ENCODE measurements around the gene RBM23.
A peak's percentile ranks its signal among the peaks of the same experiment; 100 is the strongest.
"Not testable (repeated sequence)": the region's sequence is repeated elsewhere in the genome, so short reads cannot be mapped to it uniquely, and the experiment has no call there.

The RBM23 gene

DNA sequence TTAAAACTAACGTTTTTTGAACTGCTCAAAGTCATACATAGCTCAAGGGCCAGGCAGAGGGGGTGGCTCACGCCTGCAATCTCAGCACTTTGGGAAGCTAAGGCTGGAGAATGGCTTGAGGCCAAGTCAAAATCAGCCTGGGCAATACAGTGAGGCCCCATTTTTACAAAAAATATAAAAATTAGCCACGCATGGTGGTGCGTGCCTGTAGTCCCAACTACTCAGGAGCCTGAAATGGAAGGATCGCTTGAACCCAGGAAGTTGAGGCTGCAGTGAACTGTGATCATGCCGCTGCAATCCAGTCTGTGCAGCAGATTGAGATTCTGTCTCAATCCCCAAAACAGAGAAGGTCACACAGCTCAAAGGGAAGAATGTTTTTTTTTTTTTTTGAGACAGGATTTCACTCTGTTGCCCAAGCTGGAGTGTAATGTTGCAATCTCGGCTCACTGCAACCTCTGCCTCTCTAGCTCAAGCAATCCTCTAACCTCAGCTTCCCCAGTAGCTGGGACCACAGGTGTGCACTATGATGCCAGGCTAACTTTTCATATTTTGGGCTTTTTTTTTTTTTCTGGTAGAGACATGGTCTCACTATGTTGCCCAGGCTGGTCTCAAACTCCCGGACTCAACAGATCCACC, 2.9 kb downstream of the RBM23 start:
- DNase-seq: peak in 1 of 2 donors; percentile 31

DNA sequence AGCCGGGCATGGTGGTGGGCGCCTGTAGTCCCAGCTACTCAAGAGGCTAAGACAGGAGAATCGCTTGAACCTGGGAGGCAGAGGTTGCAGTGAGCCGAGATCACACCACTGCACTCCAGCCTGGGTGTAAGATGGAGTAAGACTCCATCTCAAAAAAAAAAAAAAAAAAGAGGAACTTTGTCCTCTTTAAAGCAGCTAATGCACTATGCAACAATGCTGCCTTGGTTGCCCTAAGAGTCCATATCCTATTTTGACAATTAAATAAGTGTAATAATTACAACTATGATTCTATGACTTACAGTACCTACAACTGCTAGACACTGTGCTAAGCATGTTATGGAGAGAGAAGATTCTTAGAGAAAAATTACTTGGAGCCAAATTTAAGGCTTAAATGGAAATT, 4.1 kb downstream of the RBM23 start:
- not testable (repeated sequence) for DNase-seq

DNA sequence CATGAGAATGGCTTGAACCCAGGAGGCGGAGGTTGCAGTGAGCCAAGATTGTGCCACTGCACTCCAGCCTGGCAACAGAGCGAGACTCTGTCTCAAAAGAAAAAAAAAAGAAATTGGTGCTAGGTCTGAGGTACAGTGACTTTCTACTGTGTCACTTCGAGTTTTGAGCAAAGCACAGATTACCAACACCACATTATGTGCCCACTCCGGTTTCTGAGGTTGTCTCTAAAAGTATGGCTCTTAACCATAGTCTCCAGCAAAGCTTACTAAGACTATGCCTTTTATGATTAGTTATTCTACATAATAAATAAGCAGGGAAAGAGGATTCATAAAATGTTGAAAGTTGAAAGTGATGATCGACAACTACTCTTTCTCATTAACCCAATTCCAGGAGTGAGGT, 8.0 kb downstream of the RBM23 start:
- DNase-seq: no peak

DNA sequence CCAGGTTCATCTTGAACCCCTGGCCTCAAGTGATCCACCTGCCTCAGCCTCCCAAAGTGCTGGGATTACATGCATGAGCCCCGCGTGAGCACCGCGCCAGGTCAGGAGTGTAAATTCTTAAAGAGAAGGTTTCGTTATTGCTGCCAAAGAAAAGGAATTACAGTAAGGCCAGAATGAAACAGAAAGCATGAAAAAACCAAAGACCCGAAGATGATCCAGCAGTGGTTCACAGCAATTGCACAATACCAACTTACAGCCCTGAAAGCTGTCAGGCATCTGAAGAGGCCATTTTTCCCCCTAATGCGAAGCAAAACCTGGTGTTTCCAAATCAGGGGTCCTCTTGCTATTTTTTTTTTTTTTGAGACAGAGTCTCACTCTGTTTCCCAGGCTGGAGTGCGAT, 10.3 kb downstream of the RBM23 start:
- DNase-seq: no peak

DNA sequence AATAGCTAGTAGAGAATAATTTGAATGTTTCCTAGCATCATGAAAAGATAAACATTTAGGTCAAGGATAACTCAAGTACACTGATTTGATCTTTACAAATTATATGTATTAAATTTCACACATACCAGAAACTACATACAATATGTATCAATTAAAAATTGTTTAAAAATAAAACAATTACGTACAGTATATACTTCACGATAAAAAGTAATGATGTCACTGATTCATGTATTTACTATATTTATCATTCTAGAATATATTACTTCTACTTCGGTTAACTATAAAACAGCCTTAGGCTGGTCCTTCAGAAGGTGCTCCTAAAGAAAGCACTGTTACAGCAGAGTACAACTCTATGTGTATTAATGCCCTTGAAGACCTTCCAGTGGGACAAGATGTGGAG, 11.5 kb downstream of the RBM23 start:
- no peak for DNase-seq

DNA sequence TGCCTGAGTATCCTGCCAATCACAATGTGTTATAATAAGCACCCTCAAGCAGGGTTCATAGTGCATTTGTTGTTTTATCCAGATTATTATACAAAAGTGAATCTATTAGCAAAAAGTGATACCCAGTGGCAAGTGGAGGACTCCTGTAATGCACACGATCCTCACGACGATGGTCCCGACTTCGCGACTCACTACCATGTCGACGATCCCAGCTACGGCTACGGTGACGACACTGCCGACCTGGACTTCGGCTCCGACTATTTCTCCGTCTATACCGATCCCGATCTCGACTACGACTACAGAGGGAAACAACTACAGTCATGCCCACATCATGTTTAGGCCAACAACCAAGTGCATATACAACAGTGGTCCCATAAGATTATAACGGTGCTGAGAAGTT, 12.9 kb downstream of the RBM23 start:
- DNase-seq: no peak

DNA sequence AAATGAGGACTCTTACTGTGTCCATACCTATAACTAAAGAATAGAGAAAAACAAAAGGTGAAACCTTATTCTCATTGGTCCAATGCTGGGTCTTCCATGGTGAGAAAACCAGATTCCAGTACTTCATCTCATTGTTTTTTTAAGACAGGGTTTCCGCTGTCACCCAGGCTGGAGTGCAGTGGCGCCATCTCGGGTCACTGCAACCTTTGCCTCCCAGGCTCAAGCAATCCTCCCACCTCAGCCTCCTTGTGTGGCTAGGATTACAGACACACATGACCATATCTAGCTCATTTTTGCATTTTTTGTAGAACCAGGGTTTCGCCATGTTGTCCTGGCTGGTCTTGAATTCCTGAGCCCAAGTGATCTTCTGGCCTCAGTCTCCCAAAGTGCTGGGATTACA, 13.3 kb downstream of the RBM23 start:
- DNase-seq: no peak

DNA sequence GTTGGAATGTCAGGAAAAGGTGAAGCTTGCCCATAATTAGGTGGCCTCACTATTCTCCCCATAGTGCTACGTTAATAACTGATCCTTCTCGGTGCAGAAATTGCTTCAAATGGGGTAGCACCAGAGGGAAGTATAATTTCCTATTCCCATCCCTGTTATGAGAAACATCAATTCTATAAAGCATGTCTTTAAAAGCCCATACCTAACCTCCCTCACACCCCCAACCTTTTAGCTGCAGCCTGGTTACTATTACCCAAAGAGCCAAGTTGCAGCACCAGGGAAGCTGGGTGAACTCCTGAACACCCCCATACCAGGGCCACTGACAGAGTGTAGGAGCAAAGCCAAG, 15.2 kb downstream of the RBM23 start:
- DNase-seq: no peak

DNA sequence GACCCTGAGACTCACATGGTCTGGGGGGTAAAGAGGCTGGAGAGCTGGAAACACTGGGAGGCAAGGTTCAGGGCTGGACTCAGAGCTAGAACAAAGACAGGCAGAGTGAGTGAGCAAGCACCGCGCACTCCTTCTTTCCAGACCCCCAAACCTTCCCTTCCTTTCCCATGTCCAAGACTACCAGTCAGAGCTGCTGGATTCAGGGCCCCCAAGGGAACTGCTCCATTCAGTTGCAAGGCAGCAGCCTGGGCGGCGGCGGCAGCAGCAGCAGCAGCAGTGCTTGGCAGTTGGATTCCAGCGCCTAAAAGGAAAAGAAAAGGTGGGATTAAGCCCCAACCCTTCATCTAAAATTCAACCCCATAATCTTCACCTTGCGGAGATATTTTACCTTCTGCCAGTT, 17.1 kb downstream of the RBM23 start:
- DNase-seq: no peak

DNA sequence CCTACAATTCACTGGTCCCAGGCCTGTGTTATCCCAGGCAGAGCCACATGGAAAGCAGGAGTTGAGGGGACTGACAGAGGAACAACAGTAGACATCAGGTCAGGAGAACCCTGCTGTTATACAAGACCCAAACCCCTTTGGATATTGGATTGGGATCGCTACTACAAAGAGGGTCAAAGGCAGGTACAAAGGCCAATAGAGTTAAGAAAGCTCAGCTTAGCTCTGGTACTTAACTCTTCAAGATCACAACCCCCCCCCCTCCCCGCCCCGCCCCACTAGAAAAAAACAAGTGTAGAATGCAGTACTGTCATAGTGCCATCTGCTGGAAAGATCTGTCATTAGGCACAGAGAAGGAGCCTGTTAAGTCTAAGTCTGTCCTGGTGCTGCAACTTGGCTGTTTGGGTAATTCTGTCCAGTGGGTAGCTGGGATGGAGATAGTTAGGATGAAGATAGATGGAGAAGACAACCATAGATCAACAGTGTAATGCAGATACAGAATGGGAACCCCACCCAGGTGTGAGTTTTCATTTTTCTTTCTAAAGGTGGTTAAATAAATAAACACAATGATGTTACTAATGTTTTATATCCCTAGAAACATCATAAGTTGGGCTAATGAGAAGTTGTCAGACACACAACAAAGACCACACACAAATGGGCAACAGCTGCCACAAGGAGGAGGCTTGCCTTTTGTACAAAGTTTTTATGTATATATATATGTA, 18.7 kb downstream of the RBM23 start:
- peak; percentile 61 to 80 for DNase-seq

DNA sequence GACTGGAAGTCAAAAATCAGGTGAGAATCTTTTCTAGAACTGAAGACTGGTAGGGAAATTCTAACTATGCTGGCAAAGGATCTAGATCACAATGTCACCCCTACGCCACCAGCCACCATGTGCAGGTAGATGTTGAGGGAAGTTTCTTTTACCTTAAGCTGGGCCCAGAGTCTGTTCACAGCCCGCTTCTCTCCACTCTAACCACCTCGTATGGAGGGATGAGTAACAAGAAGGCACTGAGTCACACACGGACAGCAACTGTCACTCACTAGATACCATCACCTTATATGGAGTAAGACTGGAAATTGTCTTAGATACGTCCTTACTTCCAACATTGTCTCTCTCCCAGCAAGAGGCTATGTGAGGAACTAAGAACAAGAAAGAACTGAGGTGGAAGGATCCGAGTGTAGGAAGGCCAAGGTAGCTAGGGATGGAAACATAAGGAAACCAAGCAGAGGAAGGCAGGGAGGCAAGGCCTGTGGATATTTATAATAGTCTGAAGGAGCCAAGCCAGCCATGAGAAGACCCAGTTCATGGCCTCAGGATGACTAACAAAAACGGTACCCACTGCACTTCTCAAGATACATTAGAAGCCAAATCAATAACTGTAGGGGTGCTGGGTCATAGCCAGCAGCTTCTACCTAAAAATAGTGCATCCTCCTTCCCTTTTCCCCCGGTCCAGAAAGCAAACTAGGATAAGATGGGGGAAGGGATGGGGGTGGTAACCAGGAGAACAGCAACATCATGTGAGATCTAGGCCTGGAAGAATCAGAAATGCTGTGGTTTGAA, 20.5 kb downstream of the RBM23 start:
- DNase-seq: no peak

DNA sequence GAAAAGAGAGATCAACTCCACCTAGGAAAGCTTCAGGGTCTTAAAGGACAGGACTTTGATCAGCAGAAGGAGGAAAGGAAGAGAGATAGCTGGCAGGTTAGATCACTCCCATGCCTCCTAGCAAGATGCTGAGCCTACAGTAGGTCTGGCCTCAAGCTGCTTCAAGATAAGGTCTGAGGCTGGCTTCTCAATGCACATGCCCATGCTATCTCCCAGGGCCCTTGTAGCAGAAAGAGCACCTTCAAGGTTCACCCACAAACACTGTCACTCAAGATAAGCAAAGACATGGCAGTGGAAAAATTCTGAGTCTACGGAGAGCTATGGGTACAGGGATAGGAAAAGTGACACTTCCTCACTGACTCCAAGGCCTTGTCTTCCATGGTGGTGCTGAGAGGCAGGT, 21.6 kb downstream of the RBM23 start:
- DNase-seq: no peak

DNA sequence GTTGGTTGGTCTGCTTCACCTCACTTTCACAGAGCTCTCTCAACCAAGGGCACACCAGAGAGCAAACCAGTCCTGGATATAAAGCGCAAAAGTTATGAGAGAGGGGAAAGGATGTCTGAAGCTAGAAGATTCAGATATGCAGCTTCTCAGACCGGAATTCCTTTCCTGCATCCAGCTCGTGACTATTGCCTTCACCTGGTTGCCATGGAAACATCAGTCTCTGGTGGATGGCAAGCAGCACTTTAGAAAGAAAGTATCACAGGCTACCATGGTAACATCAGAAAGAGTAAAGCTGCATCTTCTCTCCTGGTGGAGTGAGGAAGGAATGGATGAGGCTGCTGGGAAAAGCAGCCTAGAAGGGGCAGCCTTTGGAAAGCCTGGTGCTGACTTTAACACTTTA, 22.2 kb downstream of the RBM23 start:
- DNase-seq: no peak

DNA sequence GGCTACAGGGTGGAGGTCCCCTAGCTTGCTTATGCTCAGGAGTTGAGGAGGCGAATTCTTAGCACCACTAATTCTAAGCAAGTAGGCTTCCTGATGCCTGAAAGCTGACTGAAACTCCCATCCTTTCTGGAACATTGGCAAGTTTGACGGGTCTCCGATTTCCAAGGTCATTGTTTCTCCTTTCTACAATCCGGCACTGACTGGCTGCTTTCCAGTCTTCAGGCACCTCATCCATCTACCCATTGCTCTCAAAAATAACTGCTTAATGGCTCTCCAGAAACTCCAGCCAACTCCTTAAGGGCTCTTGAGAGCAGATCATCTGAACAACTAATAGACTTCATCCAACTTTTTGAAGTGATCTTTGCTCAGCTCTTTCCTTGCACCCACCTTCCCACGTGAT, 22.6 kb downstream of the RBM23 start:
- DNase-seq: no peak

DNA sequence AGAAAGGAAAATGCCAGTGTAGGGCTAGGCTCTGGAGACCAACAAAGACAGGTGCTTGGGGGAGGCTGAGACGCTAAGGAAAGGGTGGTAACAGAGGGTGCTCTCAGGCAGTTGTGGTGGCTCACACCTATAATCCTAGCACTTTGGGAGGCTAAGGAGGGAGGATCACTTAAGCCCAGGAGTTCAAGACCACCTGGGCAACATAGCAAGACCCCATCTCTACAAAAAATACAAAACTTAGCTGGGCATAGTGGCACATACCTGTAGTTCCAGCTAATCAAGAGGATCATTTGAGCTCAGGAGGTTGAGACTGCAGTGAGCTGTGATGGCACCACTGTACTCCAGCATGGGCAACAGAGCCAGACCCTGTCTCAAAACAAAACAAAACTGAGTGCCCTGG, 23.5 kb downstream of the RBM23 start:
- no peak for DNase-seq

DNA sequence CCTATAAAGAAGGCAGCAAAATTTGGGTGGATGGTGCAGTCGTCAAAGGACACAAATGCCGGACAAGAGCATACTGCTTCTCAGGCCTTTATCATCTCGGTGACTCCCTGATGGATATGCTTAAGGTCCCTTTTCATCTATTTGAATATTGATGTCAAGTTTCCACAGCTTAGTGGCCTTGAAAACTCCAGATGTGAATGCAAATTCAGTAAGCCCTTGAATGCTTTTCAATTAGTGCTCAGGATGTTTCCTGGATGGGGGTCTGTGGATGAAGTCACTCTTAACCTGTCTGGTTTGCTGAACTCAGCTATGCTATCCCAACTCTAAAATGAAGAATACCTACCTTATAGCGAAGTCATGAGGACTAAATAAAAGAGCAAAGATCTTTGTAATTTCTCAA, 25.2 kb downstream of the RBM23 start:
- DNase-seq: no peak

DNA sequence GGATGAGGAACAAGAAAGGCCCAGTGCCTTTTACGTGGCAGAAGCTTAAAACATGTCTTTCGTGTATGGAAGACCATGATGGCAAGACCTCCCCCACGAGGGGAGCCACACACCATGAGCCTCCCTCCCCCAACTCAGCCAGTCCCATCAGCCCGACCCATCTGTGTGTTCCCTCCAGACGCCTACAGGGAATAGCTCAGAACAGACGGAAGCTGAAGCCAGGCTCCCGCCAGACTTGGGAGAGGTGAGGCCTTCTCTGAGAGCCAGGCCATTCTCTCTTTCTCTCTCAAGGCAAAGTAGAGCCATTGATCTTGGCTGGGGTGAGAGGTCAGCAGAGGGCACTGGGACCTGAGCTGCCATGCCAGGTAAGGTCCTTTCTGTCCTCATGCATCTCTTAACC, 26.5 kb downstream of the RBM23 start:
- DNase-seq: no peak

DNA sequence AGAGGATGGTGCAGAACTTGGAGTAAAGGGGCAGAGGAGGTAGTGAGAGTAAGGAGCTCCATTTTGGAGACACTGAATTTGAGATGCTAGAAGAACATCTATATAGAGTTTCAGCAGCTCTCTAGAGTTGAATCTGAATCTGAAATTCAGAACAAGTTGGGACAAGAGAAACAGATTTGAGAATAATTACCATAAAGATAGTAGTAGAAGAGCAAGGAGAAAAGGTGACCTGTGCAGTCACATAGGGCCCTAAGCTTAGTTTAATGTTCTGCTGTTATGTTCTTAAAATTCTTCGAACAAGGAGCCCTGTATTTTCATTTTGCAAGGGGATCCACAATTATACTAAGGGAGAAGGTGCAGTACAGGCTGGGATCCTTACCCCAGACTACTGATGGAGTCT, 28.5 kb downstream of the RBM23 start:
- DNase-seq: no peak

DNA sequence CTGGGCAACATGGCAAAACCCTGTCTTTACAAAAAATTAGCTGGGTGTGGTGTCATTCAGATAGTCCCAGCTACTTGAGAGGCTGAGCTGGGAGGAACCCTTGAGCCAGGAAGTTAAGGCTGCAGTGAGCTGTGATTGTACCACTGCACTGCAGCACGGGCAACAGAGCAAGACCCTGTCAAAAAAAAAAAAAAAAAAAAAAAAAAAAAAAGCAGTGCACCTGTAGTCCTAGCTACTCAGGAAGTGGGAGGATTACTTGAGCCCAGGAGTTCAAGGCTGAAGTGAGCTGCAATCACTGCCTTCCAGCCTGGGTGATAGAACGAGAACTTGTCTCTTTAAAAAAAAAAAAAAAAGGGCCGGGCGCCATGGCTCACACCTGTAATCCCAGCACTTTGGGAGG, 30.3 kb downstream of the RBM23 start:
- peak; percentile 30 to 38 for DNase-seq

DNA sequence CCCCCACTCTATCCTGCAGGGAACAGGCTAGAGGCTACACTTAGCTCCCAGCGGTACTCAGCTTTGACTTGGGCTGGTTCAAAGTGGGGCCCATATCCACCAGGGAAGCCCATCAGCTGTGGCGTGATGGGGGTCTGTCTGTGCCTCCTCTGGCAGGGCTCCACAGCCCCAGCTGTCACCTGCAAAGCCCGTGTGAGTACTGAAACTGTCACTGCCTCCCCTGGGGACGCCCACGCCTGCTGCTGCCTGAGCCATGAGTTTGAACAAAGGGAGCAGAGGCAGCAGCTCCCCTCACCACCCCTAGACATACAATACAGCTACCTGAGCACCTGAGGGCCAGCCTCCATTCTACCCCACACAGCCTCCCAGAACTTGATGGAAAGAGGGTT, 31.0 kb downstream of the RBM23 start:
- DNase-seq: peak in 1 of 2 donors; percentile 67

DNA sequence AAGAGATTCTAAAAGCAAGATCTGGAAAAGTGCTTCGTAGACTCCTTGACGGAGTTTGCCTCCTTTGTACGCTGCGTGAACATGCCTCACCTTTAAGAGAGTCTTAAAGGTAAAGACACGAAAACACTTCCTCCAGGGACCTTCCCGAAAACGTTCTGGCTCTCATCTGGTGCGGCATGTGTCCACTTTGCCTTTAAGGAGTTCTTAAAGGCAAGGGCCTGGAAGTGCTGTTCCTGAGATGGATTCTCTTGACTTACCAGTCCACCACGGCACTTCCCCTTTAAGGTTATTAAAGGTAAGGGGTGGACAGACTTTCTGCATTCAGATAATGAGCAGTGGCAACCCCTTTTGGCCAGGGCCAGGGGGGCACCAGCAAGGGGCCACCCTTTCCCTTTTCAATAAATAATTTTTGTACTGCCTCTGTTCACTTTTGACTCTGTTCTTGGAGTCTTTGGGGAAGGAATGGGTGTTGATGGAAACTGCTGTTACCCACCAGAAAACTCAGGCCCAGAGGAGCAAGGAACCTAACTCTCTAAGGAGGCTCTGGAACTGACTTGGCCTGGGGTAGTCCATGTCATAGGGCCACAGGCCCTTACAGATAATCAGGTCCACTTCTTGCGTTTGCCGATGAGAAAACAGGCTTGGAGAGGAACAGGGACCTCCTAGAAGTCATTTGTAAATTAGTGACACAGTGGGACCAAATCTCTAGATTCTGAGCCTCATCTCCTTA, 31.5 kb downstream of the RBM23 start:
- peak; percentile 62 to 74 for DNase-seq

DNA sequence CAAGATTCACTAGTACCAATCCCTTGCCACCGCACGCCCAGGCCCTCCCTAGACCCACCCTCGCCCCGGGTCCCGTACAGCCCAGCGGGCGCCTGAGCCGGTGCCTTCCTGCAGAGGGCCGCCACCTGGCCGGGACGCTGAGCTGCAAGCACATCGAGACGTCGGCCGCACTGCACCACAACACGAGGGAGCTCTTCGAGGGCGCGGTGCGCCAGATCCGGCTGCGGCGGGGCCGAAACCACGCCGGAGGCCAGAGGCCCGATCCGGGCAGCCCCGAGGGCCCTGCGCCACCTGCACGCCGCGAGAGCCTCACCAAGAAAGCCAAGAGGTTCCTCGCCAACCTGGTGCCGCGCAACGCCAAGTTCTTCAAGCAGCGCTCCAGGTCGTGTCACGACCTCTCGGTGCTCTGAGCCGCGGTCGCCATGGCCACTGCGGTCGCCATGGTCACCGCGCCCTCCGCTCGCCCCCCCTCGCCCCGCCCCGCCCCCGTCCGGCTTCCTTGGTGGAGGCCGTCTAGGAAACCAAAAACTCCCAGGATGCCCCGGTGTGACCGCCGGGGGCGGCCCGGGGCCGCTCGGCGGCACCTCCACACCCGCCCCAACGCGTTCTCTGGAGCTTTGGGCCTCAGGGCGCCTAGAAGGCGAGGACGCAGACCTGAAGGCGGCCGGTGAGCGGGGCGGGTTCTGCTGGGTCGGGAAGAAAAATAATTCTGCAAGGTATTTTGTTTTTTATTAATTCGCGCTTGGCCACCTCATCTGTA, 32.3 kb downstream of the RBM23 start:
- DNase-seq: peak; percentile 80 to 87

DNA sequence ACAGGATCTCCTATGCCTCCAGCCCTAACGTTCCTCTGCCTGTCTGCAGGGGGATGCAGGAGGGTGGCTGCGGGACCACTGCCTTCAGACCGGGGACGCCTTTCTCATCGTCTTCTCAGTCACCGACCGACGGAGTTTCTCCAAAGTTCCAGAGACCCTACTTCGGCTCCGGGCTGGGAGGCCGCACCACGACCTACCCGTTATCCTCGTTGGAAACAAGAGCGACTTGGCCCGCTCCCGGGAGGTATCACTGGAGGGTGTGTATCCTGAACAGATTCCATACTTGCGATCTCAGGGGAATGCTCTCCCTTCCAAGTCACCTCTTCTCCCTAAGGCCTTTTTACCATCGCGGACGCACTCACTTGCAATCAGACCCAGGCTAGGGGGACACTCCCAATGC, 33.0 kb downstream of the RBM23 start:
- no peak for DNase-seq

Measured in CD4-positive, alpha-beta T cell treated with Interleukin-4 for 1 hour (primary cell).